ENCODE data around the gene LCK. TPM values are rescaled to one million over a fixed set of nuclear protein-coding genes. Genes with fewer than 3 reads are reported as not detected.

LCK gene
- total and polyA plus RNA-seq, 10 of the 15 experiments (the other 5 are each of a cell fraction or from before 2014, with no cell fraction given): 31.5 to 173 (median 119) TPM

- no peak for TF ChIP-seq ASH2L (IDR thresholded peaks at IDR 0.05; ENCODE audit: borderline replicate concordance, low read depth)
- TF ChIP-seq HSF1 (IDR thresholded peaks at IDR 0.05; ENCODE audit: low read depth, low read length): no peak
- peak in 2 of 3 experiments; percentile 27 to 46; a peak in 3 of 6 replicates for TF ChIP-seq CTCF (IDR thresholded peaks at IDR 0.05 in 2 of 3, conservative IDR thresholded peaks at IDR 0.05 in 1 of 3; ENCODE audit: control insufficient read depth in 2 of 3, extremely low read depth in 1 of 3, insufficient read depth in 1 of 3, low read depth in 3 of 3, low read length in 3 of 3)
- TF ChIP-seq CREM (IDR thresholded peaks at IDR 0.05; ENCODE audit: low read depth): no peak
- no peak for TF ChIP-seq PKNOX1 (IDR thresholded peaks at IDR 0.05)
Observed at GRCh38 chr1:32240140-32240951, 10.7 kb upstream of the LCK start (continued).
